Mesothelial cell of epicardium (in vitro differentiated cells): ENCODE results near the gene CPLX1. TPM values are rescaled to one million over a fixed set of nuclear protein-coding genes. Genes with fewer than 3 reads are reported as not detected.

Experiments
- DNase-seq, 2 experiments: peaks; one replicate each; pipeline ENCODE4 v3.0.0; 2021; ENCODE audit warnings: low spot score in 2 of 2; ENCODE audit not compliant: unreplicated experiment in 2 of 2
- H3K27ac Mint-ChIP-seq: 2 replicates; pipeline ENCODE4 v1.8.0; 2021; ENCODE audit warnings: mixed read lengths
- H3K27me3 Mint-ChIP-seq: 2 replicates; pipeline ENCODE4 v1.8.0; 2021; ENCODE audit warnings: low read depth, mixed read lengths
- H3K36me3 Mint-ChIP-seq: 2 replicates; pipeline ENCODE4 v1.8.0; 2021; ENCODE audit warnings: mixed read lengths
- H3K4me1 Mint-ChIP-seq: 2 replicates; pipeline ENCODE4 v1.8.0; 2021; ENCODE audit warnings: mixed read lengths
- H3K4me3 Mint-ChIP-seq: 2 replicates; pipeline ENCODE4 v1.8.0; 2021; ENCODE audit warnings: mild to moderate bottlenecking, moderate library complexity, mixed read lengths
- H3K9me3 Mint-ChIP-seq: 2 replicates; pipeline ENCODE4 v1.8.0; 2021; ENCODE audit warnings: mixed read lengths
- total RNA-seq: library from RNA; stranded (reverse); gene quantifications from 3 replicates; pipeline ENCODE4 v1.2.1, GENCODE V29; 2021
- TF ChIP-seq, protein P1 (sequence below): fragments of 200-600 bp; sonication (generic); IDR thresholded peaks from one replicate; pipeline ENCODE4 v1.5.0; 2021; ENCODE audit warnings: antibody characterized with exemption; ENCODE audit not compliant: unreplicated experiment

CPLX1 gene
- total RNA-seq, 1 donor from 2014 or later: 4.6 TPM

DNA sequence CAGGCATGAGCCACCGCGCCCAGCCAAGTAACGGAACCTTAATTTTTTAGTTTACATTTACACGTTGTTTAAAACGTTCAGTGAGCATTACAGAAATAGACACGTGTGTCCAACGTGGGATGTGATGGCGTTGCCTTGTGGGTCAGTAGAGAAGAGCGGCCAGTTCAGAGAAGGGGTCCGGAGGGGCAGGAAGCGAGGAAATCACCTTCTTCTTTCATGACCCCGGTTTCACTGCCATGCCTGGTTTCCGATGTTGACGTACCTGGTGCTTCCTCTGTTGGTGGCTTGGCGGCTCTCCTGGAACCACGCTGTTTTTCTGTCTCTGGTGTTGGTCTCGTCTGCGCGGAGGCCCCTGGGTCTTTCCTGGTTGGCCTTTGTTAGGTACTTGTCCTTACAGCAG lies 77.5 kb downstream of the CPLX1 start:
- DNase-seq: no peak
- Mint-ChIP-seq H3K4me1 (no peaks in the 10 kb centered on the region), H3K4me3 (no peak overlapping the region), H3K27ac (no peak overlapping the region), H3K27me3 (no peaks in the 10 kb centered on the region), H3K9me3 (no peaks in the 10 kb centered on the region), H3K36me3 (peaks cover 39% of the 10 kb centered on the region)
- TF ChIP-seq, protein P1, sequence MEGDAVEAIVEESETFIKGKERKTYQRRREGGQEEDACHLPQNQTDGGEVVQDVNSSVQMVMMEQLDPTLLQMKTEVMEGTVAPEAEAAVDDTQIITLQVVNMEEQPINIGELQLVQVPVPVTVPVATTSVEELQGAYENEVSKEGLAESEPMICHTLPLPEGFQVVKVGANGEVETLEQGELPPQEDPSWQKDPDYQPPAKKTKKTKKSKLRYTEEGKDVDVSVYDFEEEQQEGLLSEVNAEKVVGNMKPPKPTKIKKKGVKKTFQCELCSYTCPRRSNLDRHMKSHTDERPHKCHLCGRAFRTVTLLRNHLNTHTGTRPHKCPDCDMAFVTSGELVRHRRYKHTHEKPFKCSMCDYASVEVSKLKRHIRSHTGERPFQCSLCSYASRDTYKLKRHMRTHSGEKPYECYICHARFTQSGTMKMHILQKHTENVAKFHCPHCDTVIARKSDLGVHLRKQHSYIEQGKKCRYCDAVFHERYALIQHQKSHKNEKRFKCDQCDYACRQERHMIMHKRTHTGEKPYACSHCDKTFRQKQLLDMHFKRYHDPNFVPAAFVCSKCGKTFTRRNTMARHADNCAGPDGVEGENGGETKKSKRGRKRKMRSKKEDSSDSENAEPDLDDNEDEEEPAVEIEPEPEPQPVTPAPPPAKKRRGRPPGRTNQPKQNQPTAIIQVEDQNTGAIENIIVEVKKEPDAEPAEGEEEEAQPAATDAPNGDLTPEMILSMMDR: no peak

DNA sequence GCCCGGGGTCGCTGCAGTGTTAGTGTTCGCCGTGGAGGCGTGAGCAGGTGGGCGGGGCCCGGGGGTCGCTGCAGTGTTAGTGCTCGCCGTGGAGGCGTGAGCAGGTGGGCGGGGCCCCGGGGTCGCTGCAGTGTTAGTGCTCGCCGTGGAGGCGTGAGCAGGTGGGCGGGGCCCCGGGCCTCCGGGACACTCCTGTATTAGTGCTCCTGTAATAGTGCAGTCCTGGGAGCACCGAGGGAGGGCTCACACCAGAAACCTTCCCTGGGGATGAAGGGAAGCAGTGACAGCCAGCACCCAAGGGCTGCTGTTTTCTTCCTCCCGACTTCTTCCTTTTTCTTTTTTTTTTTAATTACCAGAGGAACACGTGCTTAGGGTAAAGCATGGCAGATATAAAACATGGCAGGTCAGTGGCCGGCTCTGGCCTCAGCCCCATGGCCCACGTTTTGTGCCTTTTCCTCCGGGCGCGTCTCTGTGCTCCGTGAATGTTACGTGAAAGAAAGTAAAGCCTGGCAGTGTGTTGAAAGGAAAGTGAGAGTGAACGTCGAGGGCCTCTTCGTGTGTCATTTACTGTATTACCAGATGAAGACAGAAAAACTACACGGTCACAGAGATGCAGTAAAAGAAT lies 78.3 kb downstream of the CPLX1 start:
- Mint-ChIP-seq H3K4me1 (no peaks in the 10 kb centered on the region), H3K36me3 (peaks cover 43% of the 10 kb centered on the region), H3K4me3 (no peak overlapping the region), H3K9me3 (no peaks in the 10 kb centered on the region), H3K27me3 (no peaks in the 10 kb centered on the region), H3K27ac (no peak overlapping the region)
- TF ChIP-seq, protein P1: no peak
- no peak for DNase-seq

DNA sequence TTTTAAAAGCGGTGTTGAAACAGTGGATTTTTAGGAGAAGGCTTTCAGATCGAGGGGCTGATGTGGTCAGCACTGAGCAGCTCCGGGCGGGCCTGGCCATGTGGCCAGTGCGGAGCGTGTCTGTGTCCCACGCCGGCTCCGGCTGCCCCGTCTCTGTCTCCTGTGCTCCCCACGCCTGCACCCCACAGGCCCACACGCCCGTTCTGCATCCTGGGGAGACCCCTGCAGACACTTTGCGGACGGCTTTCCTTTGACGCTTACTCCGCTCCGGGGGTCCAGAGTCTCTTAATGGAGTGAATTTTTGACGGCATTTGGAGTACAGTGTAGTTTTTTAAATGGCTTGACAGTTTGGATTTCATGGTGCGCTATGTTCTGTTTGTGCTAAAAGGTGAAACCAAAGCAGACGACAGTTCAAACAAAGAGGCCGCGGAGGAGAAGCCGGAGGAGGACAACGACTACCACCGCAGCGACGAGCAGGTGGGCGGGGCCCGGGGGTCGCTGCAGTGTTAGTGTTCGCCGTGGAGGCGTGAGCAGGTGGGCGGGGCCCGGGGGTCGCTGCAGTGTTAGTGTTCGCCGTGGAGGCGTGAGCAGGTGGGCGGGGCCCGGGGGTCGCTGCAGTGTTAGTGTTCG lies 81.6 kb downstream of the CPLX1 start:
- no peak for DNase-seq
- TF ChIP-seq, protein P1: no peak
- H3K4me1 Mint-ChIP-seq: no peaks in the 10 kb centered on the region
- H3K27me3 Mint-ChIP-seq: no peaks in the 10 kb centered on the region
- peaks cover 36% of the 10 kb centered on the region for H3K36me3 Mint-ChIP-seq
- no peak overlapping the region for H3K27ac Mint-ChIP-seq
- no peaks in the 10 kb centered on the region for H3K9me3 Mint-ChIP-seq
- H3K4me3 Mint-ChIP-seq: no peak overlapping the region

DNA sequence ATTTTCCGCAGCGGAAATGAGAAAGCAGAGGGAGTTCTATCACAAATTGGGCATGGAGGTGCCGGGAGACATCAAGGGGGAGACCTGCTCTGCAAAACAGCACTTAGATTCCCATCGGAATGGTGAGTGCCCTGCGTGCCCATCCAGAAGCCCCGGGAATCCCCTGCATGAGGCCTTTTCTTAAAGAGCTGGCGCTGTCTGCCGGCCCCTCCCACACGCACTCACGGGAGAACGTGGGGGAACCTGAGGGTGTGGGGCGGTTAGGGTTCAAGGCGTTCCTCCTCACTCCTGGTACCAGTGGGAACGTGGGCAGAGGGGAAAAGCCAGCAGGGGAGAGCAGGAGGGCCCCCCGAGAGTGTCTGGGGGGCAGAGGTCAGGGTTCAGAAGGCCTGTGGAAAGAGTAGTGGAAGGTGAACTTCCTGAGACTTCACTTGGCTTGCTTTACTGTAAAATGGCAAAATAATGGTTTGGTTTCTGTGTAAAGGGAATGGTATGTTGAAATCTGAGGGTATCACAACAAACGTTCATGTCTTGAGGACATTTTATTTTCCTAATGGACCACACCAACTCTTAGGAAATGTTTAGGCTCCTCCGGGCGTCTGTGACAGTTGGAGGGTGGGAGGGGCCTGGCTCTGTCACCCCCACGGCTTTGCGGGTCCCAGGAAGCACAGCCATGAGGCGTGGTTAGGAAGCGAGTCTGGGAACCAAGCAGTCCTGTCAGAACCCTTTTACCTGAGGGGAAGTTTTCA lies 82.3 kb downstream of the CPLX1 start:
- no peaks in the 10 kb centered on the region for H3K4me1 Mint-ChIP-seq
- no peaks in the 10 kb centered on the region for H3K27me3 Mint-ChIP-seq
- peak overlapping the region; percentile 43 for H3K27ac Mint-ChIP-seq
- TF ChIP-seq, protein P1: no peak
- no peak for DNase-seq
- H3K9me3 Mint-ChIP-seq: no peaks in the 10 kb centered on the region
- peaks cover 34% of the 10 kb centered on the region for H3K36me3 Mint-ChIP-seq
- no peak overlapping the region for H3K4me3 Mint-ChIP-seq

DNA sequence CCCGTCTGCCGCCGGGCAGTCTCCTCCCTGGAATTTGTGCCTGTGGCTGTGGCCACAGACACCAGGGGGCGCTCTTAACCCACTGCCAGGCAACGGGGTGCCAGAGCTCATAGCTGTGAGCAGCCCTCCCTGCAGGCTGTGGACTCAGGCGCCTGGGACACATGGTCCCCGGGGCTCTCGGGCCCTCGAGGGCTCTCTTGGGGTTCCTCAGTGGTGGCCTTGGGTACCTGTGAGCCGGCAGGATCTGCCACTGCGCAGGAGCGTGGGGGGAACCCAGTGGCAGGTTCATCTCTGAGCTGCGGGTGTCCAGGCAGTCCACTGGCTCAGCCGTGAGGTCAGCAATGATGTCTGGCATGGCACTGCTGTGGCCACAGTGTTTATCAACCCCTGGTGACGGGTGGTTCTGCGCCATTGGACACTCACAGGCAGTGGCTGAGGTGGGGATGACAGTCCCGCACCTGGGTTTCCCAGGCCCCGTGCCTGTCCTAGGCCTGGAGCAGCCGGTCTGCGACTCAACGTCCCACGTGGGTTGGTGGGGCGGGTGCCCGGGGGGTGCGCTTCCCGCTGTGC lies 83.1 kb downstream of the CPLX1 start:
- H3K4me1 Mint-ChIP-seq: no peaks in the 10 kb centered on the region
- H3K27ac Mint-ChIP-seq: no peak overlapping the region
- no peaks in the 10 kb centered on the region for H3K27me3 Mint-ChIP-seq
- no peaks in the 10 kb centered on the region for H3K9me3 Mint-ChIP-seq
- no peak overlapping the region for H3K4me3 Mint-ChIP-seq
- H3K36me3 Mint-ChIP-seq: peaks cover 31% of the 10 kb centered on the region
- TF ChIP-seq, protein P1: peak; percentile 79
- peak in 1 of 2 experiments; percentile 72 for DNase-seq
